GM23338 (cell line): ENCODE results near the gene TSPAN12.

Experiments used
- EZH2 ChIP-seq: fragments of 200-600 bp; sonication (generic); IDR thresholded peaks from one replicate; pipeline ENCODE4 v1.8.0; 2017; ENCODE audit warnings: antibody characterized with exemption, mild to moderate bottlenecking, low read depth; ENCODE audit not compliant: unreplicated experiment
- EZH2phosphoT487 ChIP-seq: fragments of 200-600 bp; sonication (generic); IDR thresholded peaks from one replicate; pipeline ENCODE4 v1.8.1; 2018; ENCODE audit warnings: antibody characterized with exemption; ENCODE audit not compliant: unreplicated experiment
- JUNB ChIP-seq: IDR thresholded peaks from one replicate; pipeline ENCODE4 v1.6.1; 2016; ENCODE audit warnings: antibody characterized with exemption; ENCODE audit not compliant: unreplicated experiment
- TF ChIP-seq, protein P1 (sequence below), 2 experiments: fragments of 200-600 bp in 1 of 2; sonication (generic) in 1 of 2; conservative IDR thresholded peaks; 2 replicates each; pipeline versions ENCODE4 v1.5.1 to v1.6.1; 2016 to 2017; ENCODE audit warnings: antibody characterized with exemption in 2 of 2, low read depth in 2 of 2, mild to moderate bottlenecking in 2 of 2, moderate library complexity in 1 of 2

DNA sequence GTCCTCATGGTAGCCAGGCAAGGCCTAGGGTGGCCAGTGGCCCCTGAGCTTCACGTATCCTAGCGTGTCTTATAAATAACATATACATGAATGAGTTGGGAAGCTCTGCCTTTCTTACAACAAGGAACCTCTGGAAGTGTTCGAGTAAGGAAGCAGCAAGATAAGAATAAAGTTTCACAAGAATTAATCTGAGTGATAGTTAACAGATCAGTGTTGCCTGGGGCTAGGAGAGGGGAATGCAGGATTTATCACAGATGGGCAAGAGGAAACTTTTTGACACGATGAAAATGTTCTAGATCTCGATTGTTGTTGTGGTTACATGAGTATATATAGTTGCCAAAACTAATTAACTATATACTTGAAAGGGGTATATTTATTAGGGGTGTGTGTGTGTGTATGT, 74.2 kb downstream of the TSPAN12 start:
- TF ChIP-seq, protein P1, sequence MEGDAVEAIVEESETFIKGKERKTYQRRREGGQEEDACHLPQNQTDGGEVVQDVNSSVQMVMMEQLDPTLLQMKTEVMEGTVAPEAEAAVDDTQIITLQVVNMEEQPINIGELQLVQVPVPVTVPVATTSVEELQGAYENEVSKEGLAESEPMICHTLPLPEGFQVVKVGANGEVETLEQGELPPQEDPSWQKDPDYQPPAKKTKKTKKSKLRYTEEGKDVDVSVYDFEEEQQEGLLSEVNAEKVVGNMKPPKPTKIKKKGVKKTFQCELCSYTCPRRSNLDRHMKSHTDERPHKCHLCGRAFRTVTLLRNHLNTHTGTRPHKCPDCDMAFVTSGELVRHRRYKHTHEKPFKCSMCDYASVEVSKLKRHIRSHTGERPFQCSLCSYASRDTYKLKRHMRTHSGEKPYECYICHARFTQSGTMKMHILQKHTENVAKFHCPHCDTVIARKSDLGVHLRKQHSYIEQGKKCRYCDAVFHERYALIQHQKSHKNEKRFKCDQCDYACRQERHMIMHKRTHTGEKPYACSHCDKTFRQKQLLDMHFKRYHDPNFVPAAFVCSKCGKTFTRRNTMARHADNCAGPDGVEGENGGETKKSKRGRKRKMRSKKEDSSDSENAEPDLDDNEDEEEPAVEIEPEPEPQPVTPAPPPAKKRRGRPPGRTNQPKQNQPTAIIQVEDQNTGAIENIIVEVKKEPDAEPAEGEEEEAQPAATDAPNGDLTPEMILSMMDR (conservative IDR thresholded peaks at IDR 0.05; ENCODE audit: low read depth in 2 of 2), result no peak
- TF ChIP-seq EZH2 (no peak), EZH2phosphoT487 (no peak), JUNB (no peak)
